HCT116 (cell line): ENCODE data around the gene GNAT2. TPM values are rescaled to one million over a fixed set of nuclear protein-coding genes. Genes with fewer than 3 reads are reported as not detected.

Experiments used
- ATAC-seq: fragments of 200-7000 bp; cut with Tn5 transposase; 2 replicates; pipeline ENCODE4 v1.9.1; 2020; ENCODE audit warnings: mild to moderate bottlenecking, moderate library complexity
- BruUV-seq: library from RNA; stranded (reverse); fragments of 400-500 nt; replicated peaks from 2 replicates; lab custom pipeline; 2021; lab: Mats Ljungman, UMichigan
- CTCF ChIA-PET: fragments of 300-600 bp; sonication (Branson Sonifier 250); formaldehyde crosslinking; loops from one replicate; lab custom pipeline; 2021; ENCODE audit warnings: antibody characterized with exemption; lab: Charles Lee
- POLR2A ChIA-PET: fragments of 300-600, 350-600 bp; sonication (Branson Sonifier 250); formaldehyde crosslinking; loops from one replicate; lab custom pipeline; 2021; ENCODE audit warnings: antibody characterized with exemption; lab: Charles Lee
- RAD21 ChIA-PET, 2 experiments: fragments of 300-600 bp; sonication (Branson Sonifier 250); formaldehyde crosslinking; loops; one replicate each; lab custom pipeline; 2023; ENCODE audit warnings: low total read pairs in 2 of 2; ENCODE audit not compliant: uncharacterized antibody in 2 of 2, unreplicated experiment in 2 of 2, low non-redundant PET in 1 of 2; lab: Charles Lee
- DNase-seq: peaks from one replicate; pipeline ENCODE4 v3.0.0-alpha.2; 2010; ENCODE audit warnings: low read depth, low spot score
- H2AFZ ChIP-seq: fragments of 200-600 bp; shearing (Covaris generic), sonication (generic); 2 replicates; pipeline ENCODE4 v1.6.1; 2017; ENCODE audit warnings: low read depth, mixed run types, mixed read lengths, antibody characterized with exemption, low read length; ENCODE audit not compliant: poor library complexity, severe bottlenecking
- H3K27ac ChIP-seq: 2 replicates; pipeline ENCODE4 v1.5.1; 2012; ENCODE audit warnings: low read depth, low read length
- H3K27me3 ChIP-seq: fragments of 200-600 bp; sonication (generic); 2 replicates; pipeline ENCODE4 v1.6.1; 2016; ENCODE audit warnings: mixed run types, low read length, mixed read lengths; ENCODE audit not compliant: insufficient read depth
- H3K36me3 ChIP-seq, 2 experiments: fragments of 200-500 bp in 1 of 2; fragments of 200-600 bp in 1 of 2; sonication (Bioruptor generic) in 1 of 2; sonication (generic) in 1 of 2; 2 replicates each; pipeline versions ENCODE4 v1.5.1 to v1.6.1; 2014 to 2016; ENCODE audit warnings: low read length in 2 of 2, inconsistent platforms in 1 of 2, mixed read lengths in 1 of 2, mixed run types in 1 of 2; ENCODE audit not compliant: insufficient read depth in 2 of 2, control insufficient read depth in 1 of 2
- H3K4me1 ChIP-seq, 2 experiments: fragments of 200-600 bp in 1 of 2; sonication (generic) in 1 of 2; 2 replicates each; pipeline versions ENCODE4 v1.5.1 to v1.6.1; 2012 to 2017; ENCODE audit warnings: low read length in 2 of 2, inconsistent platforms in 1 of 2, mild to moderate bottlenecking in 1 of 2, mixed read lengths in 1 of 2, mixed run types in 1 of 2, moderate library complexity in 1 of 2; ENCODE audit not compliant: insufficient read depth in 2 of 2, control insufficient read depth in 1 of 2
- H3K4me2 ChIP-seq: fragments of 200-600 bp; sonication (generic); 2 replicates; pipeline ENCODE4 v1.6.1; 2017; ENCODE audit warnings: mixed run types, low read length, mixed read lengths
- H3K4me3 ChIP-seq, 2 experiments: fragments of 200-600 bp in 1 of 2; sonication (generic) in 1 of 2; replicated peaks in 1 of 2; 2 replicates each; pipeline ENCODE4 v1.5.1; 2011 to 2016; ENCODE audit warnings: low read length in 2 of 2, control low read depth in 1 of 2, low read depth in 1 of 2, mild to moderate bottlenecking in 1 of 2, mixed read lengths in 1 of 2, mixed run types in 1 of 2
- H3K79me2 ChIP-seq: fragments of 200-600 bp; sonication (generic); 2 replicates; pipeline ENCODE4 v1.6.1; 2017; ENCODE audit warnings: mild to moderate bottlenecking, mixed run types, low read length, moderate library complexity, mixed read lengths; ENCODE audit not compliant: insufficient read depth
- H3K9ac ChIP-seq: fragments of 200-600 bp; sonication (generic); 2 replicates; pipeline ENCODE4 v1.6.1; 2016; ENCODE audit warnings: low read length, mixed read lengths
- H3K9me2 ChIP-seq: fragments of 200-600 bp; sonication (generic), shearing (Covaris generic); 2 replicates; pipeline ENCODE4 v1.6.1; 2017; ENCODE audit warnings: mixed run types, mild to moderate bottlenecking, moderate library complexity; ENCODE audit not compliant: insufficient read depth
- H3K9me3 ChIP-seq, 2 experiments: fragments of 200-500 bp in 1 of 2; fragments of 200-600 bp in 1 of 2; sonication (Bioruptor generic) in 1 of 2; sonication (generic) in 1 of 2; 2 replicates each; pipeline ENCODE4 v1.6.1; 2014 to 2017; ENCODE audit warnings: low read length in 2 of 2, mixed read lengths in 2 of 2, inconsistent platforms in 1 of 2, low read depth in 1 of 2, mild to moderate bottlenecking in 1 of 2, mixed run types in 1 of 2, moderate library complexity in 1 of 2; ENCODE audit not compliant: control insufficient read depth in 1 of 2, insufficient read depth in 1 of 2
- H4K20me1 ChIP-seq: fragments of 200-600 bp; sonication (generic), shearing (Covaris generic); 2 replicates; pipeline ENCODE4 v1.6.1; 2017; ENCODE audit warnings: mixed run types, mild to moderate bottlenecking, moderate library complexity; ENCODE audit not compliant: insufficient read depth
- CBX3 ChIP-seq: IDR thresholded peaks from 2 replicates; pipeline ENCODE4 v1.6.1; 2012; ENCODE audit warnings: low read depth
- ELF1 ChIP-seq: IDR thresholded peaks from 2 replicates; pipeline ENCODE4 v1.6.1; 2012; ENCODE audit warnings: low read depth, borderline replicate concordance
- EZH2 ChIP-seq: fragments of 200-600 bp; sonication (generic); IDR thresholded peaks from 2 replicates; pipeline ENCODE4 v1.6.1; 2017; ENCODE audit warnings: antibody characterized with exemption, mixed run types
- EZH2phosphoT487 ChIP-seq: fragments of 200-600 bp; IDR thresholded peaks from 2 replicates; pipeline ENCODE4 v1.6.1; 2018; ENCODE audit warnings: antibody characterized with exemption, borderline replicate concordance
- FOSL1 ChIP-seq: IDR thresholded peaks from 2 replicates; pipeline ENCODE4 v1.6.1; 2012; ENCODE audit warnings: low read depth
- JUND ChIP-seq: IDR thresholded peaks from 2 replicates; pipeline ENCODE4 v1.6.1; 2012
- SIN3A ChIP-seq: IDR thresholded peaks from 2 replicates; pipeline ENCODE4 v1.6.1; 2012; ENCODE audit warnings: low read depth
- SP1 ChIP-seq: IDR thresholded peaks from 2 replicates; pipeline ENCODE4 v1.6.1; 2012; ENCODE audit warnings: low read depth
- SRF ChIP-seq: IDR thresholded peaks from 2 replicates; pipeline ENCODE4 v1.6.1; 2012; ENCODE audit warnings: low read depth
- ZBTB33 ChIP-seq: IDR thresholded peaks from 2 replicates; pipeline ENCODE4 v1.6.1; 2011; ENCODE audit warnings: mild to moderate bottlenecking, low read length, moderate library complexity; ENCODE audit not compliant: insufficient replicate concordance; ENCODE audit errors: extremely low read depth
- ZFX ChIP-seq: fragments of 450-650 bp; IDR thresholded peaks from 2 replicates; pipeline ENCODE4 v1.6.1; 2017
- intact Hi-C: fragments of 100-400 bp; cut with micrococcal nuclease; formaldehyde crosslinking; loops from 2 replicates; pipeline ENCODE4 v1.10.0; 2022
- total RNA-seq: library from RNA; stranded (reverse); gene quantifications from one replicate; pipeline ENCODE4 v1.2.1, GENCODE V29; 2021; ENCODE audit not compliant: unreplicated experiment
- TF ChIP-seq, protein P1 (sequence below): IDR thresholded peaks from 2 replicates; pipeline ENCODE4 v1.6.1; 2012

GNAT2 gene
- total RNA-seq, 1 experiment from 2014 or later = 0.76 TPM

DNA sequence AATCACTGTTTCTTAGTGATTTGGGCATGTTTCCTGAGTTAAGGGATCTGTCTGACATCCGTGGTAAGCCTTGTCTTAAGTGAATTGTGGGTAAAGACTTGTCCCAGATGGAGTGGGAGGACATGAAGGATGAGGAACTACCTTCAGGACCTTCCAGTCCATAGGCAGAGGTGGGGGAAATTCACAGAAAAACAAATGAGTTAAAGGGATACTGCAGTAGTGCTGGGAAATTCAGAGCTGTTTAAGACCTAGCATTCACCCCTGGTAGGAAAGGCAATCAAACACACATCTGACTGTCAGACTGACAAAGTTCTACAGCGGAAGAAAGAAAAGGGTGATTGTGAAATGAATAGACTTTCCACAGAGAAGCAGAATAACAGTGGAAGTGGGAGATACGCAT, 3.0 kb downstream of the GNAT2 start (continued):
- TF ChIP-seq SIN3A (no peak), EZH2 (no peak), SP1 (no peak)
- TF ChIP-seq, protein P1, sequence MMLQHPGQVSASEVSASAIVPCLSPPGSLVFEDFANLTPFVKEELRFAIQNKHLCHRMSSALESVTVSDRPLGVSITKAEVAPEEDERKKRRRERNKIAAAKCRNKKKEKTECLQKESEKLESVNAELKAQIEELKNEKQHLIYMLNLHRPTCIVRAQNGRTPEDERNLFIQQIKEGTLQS = no peak

- no peaks in the 10 kb centered on the region for H3K36me3 ChIP-seq
- intact Hi-C loops = no loop called here
- no peaks in the 10 kb centered on the region for H3K9me2 ChIP-seq
- no peak overlapping the region for H3K9ac ChIP-seq
- peaks cover 18 to 57% of the 10 kb centered on the region in 2 experiments for H3K4me1 ChIP-seq
- H4K20me1 ChIP-seq = no peaks in the 10 kb centered on the region
- ATAC-seq = no peak
- DNase-seq = no peak
- no peak for TF ChIP-seq FOSL1
- TF ChIP-seq SRF = no peak
- no peak for TF ChIP-seq EZH2phosphoT487
- TF ChIP-seq CBX3 = no peak
- no peak for TF ChIP-seq SIN3A
- no peak for TF ChIP-seq ZFX
- no peak for TF ChIP-seq ELF1
- no peak for TF ChIP-seq ZBTB33
- TF ChIP-seq JUND = no peak
- TF ChIP-seq, all 23 proteins: peak for 0
- no peaks in the 10 kb centered on the region for H3K9me3 ChIP-seq
- ChIA-PET POLR2A (no interaction called here), RAD21 (no interaction called here), CTCF (no interaction called here)
- no peak overlapping the region for H3K4me2 ChIP-seq
- no peak overlapping the region for H3K27ac ChIP-seq
- no peak overlapping the region for H3K4me3 ChIP-seq
- peaks cover 13% of the 10 kb centered on the region for H3K79me2 ChIP-seq
- no peaks in the 10 kb centered on the region for H3K27me3 ChIP-seq
- no peak overlapping the region for H2AFZ ChIP-seq
- BruUV-seq = no TSS peak
Measured at GRCh38 chr1:109615879-109616278, 3.5 kb downstream of the GNAT2 start.
